ENCODE measurements around the gene KCTD17. TPM values are rescaled to one million over a fixed set of nuclear protein-coding genes. Genes with fewer than 3 reads are reported as not detected.

KCTD17 gene
- total RNA-seq, 2 experiments from 2014 or later, result 30.3 to 30.6 TPM

- ATAC-seq (no peak), DNase-seq (peak; percentile 38)
- TF ChIP-seq CTCF (IDR thresholded peaks at IDR 0.05), result no peak
- H3K4me1 Mint-ChIP-seq (ENCODE audit: low read depth), result peaks cover 37% of the 10 kb centered on the region
- H3K4me3 Mint-ChIP-seq, result no peak overlapping the region
- no peaks in the 10 kb centered on the region for H3K9me3 Mint-ChIP-seq
- H3K27me3 Mint-ChIP-seq, result peaks cover 13% of the 10 kb centered on the region
- peaks cover 4% of the 10 kb centered on the region for H3K36me3 Mint-ChIP-seq (ENCODE audit: low read depth)
- ChIA-PET CTCF (interaction anchor here (1.1 kb wide), 1 partner anchor 42 kb away, joined by 3 read pairs; no protein-coding TSS in a partner anchor), POLR2A (interaction anchor here (1.8 to 2.2 kb wide), 2 partner anchors 12 to 59 kb away, joined by 4 to 6 read pairs; partner anchors contain the start of gene KCTD17)
- intact Hi-C loops (cut with micrococcal nuclease), result no loop called here
- H3K27ac Mint-ChIP-seq, result peak overlapping the region; percentile 11
Observed at GRCh38 chr22:37063431-37064420, 12.2 kb downstream of the KCTD17 start.

GRCh38 chr22:37064553-37064952, 13.0 kb downstream of the KCTD17 start:
- ChIA-PET CTCF (no interaction called here), POLR2A (interaction anchor here (1.8 to 2.2 kb wide), 2 partner anchors 12 to 58 kb away, joined by 4 to 6 read pairs; partner anchors contain the start of gene KCTD17)
- no peaks in the 10 kb centered on the region for H3K9me3 Mint-ChIP-seq
- no peak overlapping the region for H3K4me3 Mint-ChIP-seq
- ATAC-seq (no peak), DNase-seq (no peak)
- peaks cover 16% of the 10 kb centered on the region for H3K27me3 Mint-ChIP-seq
- H3K36me3 Mint-ChIP-seq (ENCODE audit: low read depth), result peaks cover 4% of the 10 kb centered on the region
- TF ChIP-seq CTCF (IDR thresholded peaks at IDR 0.05), result no peak
- peaks cover 37% of the 10 kb centered on the region for H3K4me1 Mint-ChIP-seq (ENCODE audit: low read depth)
- no peak overlapping the region for H3K27ac Mint-ChIP-seq
- intact Hi-C loops (cut with micrococcal nuclease), result no loop called here

- ChIA-PET CTCF (no interaction called here), POLR2A (interaction anchor here (0.6 to 2.2 kb wide), 5 partner anchors 11 to 758 kb away, joined by 4 to 6 read pairs (median 4); partner anchors contain the start of gene KCTD17)
- H3K27ac Mint-ChIP-seq, result no peak overlapping the region
- DNase-seq (no peak), ATAC-seq (no peak)
- no peak overlapping the region for H3K4me3 Mint-ChIP-seq
- intact Hi-C loops (cut with micrococcal nuclease), result no loop called here
- peaks cover 33% of the 10 kb centered on the region for H3K4me1 Mint-ChIP-seq (ENCODE audit: low read depth)
- no peaks in the 10 kb centered on the region for H3K9me3 Mint-ChIP-seq
- TF ChIP-seq CTCF (IDR thresholded peaks at IDR 0.05), result no peak
- peaks cover 23% of the 10 kb centered on the region for H3K27me3 Mint-ChIP-seq
- H3K36me3 Mint-ChIP-seq (ENCODE audit: low read depth), result peaks cover 4% of the 10 kb centered on the region
Observed at GRCh38 chr22:37065180-37065579, 13.6 kb downstream of the KCTD17 start.

GRCh38 chr22:37065961-37066360, 14.4 kb downstream of the KCTD17 start:
- no peak for TF ChIP-seq CTCF (IDR thresholded peaks at IDR 0.05)
- H3K4me3 Mint-ChIP-seq, result no peak overlapping the region
- ATAC-seq (no peak), DNase-seq (no peak)
- peaks cover 4% of the 10 kb centered on the region for H3K36me3 Mint-ChIP-seq (ENCODE audit: low read depth)
- peaks cover 26% of the 10 kb centered on the region for H3K27me3 Mint-ChIP-seq
- intact Hi-C loops (cut with micrococcal nuclease), result no loop called here
- CTCF ChIA-PET, result no interaction called here
- H3K9me3 Mint-ChIP-seq, result no peaks in the 10 kb centered on the region
- H3K4me1 Mint-ChIP-seq (ENCODE audit: low read depth), result peaks cover 25% of the 10 kb centered on the region
- POLR2A ChIA-PET, result interaction anchor here (0.6 to 2.2 kb wide), 6 partner anchors 12 to 759 kb away, joined by 3 to 6 read pairs (median 4); no protein-coding TSS in a partner anchor
- H3K27ac Mint-ChIP-seq, result no peak overlapping the region

- Mint-ChIP-seq H3K9me3 (no peaks in the 10 kb centered on the region), H3K4me3 (no peak overlapping the region)
- CTCF ChIA-PET, result no interaction called here
Observed at GRCh38 chr22:37067428-37067827, 15.9 kb downstream of the KCTD17 start.

More at GRCh38 chr22:37067428-37067827, 15.9 kb downstream of the KCTD17 start:
- no peak for TF ChIP-seq CTCF (IDR thresholded peaks at IDR 0.05)
- Mint-ChIP-seq H3K4me1 (ENCODE audit: low read depth) (peaks cover 12% of the 10 kb centered on the region), H3K27me3 (peaks cover 26% of the 10 kb centered on the region), H3K27ac (no peak overlapping the region), H3K36me3 (ENCODE audit: low read depth) (peaks cover 4% of the 10 kb centered on the region)
- DNase-seq (no peak), ATAC-seq (no peak)
- intact Hi-C loops (cut with micrococcal nuclease), result no loop called here
- POLR2A ChIA-PET, result interaction anchor here (1.1 to 1.5 kb wide), 3 partner anchors 15 to 191 kb away, joined by 3 to 6 read pairs (median 3); partner anchors contain the start of gene KCTD17
